ENCODE data around the gene RPH3AL. TPM values are rescaled to one million over a fixed set of nuclear protein-coding genes. Genes with fewer than 3 reads are reported as not detected.

RPH3AL gene
- total RNA-seq, 4 donors from 2014 or later: 9.6 to 62.4 (median 41.9) TPM

DNA sequence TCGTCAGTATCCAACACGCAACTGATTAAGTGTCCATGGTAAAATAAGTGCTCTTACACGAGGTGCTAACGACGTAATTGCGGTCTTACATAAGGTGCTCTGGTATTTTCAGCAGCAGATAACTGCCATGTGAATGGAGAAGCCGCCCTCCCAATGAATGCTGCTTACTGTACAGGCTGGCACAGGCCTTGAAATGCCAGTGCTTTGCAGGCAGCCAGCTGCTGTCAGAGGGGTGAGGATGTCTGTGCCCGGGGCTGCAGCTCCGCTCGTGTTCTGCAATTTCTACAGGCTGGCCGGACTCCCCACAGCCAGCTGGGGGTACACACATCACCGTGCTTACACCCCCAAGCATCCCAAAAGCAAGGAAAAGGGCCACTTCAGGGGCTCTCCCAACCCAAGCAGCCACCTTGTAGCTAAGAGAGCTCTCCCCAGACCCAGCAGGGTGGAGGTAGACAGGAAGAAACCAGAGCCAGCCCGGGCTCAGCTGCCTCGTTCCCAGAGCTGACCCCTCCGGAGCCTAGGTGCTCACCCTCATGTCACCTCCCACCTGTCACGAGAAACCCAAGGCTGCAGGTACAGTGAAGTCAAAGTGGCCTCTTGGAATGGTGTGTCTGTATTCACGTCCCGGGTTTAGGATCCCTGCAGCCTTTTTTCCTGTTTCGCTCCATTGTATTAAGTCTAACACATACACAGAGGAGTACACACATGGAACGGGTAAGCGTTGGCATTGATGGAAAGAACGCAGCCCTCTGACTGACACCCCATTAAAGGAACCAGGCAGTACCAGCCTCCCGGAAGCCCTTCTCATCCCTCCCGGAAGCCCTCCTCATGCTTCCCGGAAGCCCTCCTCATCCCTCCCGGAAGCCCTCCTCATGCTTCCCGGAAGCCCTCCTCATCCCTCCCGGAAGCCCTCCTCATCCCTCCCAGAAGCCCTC, 27.2 kb upstream of the RPH3AL start:
- Histone ChIP-seq H3K27me3 (peaks cover 0 to 12% of the 10 kb centered on the region in 2 donors), H3K36me3 (no peaks in the 10 kb centered on the region), H3K4me3 (no peak overlapping the region), H3K27ac (no peak overlapping the region), H3K4me1 (peaks cover 0 to 18% (median 2%) of the 10 kb centered on the region in 4 donors), H3K9me3 (no peaks in the 10 kb centered on the region)
- DNase-seq (ENCODE audit: low spot score in 2 of 2): no peak
- TF ChIP-seq, protein P1, sequence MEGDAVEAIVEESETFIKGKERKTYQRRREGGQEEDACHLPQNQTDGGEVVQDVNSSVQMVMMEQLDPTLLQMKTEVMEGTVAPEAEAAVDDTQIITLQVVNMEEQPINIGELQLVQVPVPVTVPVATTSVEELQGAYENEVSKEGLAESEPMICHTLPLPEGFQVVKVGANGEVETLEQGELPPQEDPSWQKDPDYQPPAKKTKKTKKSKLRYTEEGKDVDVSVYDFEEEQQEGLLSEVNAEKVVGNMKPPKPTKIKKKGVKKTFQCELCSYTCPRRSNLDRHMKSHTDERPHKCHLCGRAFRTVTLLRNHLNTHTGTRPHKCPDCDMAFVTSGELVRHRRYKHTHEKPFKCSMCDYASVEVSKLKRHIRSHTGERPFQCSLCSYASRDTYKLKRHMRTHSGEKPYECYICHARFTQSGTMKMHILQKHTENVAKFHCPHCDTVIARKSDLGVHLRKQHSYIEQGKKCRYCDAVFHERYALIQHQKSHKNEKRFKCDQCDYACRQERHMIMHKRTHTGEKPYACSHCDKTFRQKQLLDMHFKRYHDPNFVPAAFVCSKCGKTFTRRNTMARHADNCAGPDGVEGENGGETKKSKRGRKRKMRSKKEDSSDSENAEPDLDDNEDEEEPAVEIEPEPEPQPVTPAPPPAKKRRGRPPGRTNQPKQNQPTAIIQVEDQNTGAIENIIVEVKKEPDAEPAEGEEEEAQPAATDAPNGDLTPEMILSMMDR (IDR thresholded peaks at IDR 0.05): no peak
- no peak for TF ChIP-seq EP300 (IDR thresholded peaks at IDR 0.05)
- TF ChIP-seq POLR2A (IDR thresholded peaks at IDR 0.05): no peak
- WGBS, 2 donors: 78 to 84% methylated on average over 28 of the region's 28 CpGs

DNA sequence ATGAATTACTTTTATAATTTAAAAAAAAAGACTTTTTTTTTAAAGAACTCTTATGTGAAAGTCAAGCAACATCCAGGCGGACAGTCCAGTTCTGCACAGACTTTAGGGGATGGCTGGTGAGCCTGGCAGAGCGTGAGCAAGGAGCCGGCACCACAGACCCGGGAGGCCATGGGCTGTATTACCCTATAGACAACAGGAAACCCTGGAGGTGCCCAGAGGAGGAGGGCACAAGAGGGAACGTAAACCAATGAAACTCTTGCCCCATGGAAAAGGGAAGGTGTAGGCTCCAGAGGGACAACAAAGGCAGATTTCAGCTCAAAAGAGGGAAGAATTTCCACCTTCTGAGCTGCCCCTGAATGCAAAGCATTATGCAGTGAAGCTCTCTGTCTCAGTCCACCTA, 25.5 kb upstream of the RPH3AL start:
- no peak for DNase-seq (ENCODE audit: low spot score in 2 of 2)
- 52 to 54% methylated on average over 5 of the region's 5 CpGs for WGBS, 2 donors
- H3K4me1 ChIP-seq: peaks cover 0 to 11% (median 0%) of the 10 kb centered on the region in 4 donors

DNA sequence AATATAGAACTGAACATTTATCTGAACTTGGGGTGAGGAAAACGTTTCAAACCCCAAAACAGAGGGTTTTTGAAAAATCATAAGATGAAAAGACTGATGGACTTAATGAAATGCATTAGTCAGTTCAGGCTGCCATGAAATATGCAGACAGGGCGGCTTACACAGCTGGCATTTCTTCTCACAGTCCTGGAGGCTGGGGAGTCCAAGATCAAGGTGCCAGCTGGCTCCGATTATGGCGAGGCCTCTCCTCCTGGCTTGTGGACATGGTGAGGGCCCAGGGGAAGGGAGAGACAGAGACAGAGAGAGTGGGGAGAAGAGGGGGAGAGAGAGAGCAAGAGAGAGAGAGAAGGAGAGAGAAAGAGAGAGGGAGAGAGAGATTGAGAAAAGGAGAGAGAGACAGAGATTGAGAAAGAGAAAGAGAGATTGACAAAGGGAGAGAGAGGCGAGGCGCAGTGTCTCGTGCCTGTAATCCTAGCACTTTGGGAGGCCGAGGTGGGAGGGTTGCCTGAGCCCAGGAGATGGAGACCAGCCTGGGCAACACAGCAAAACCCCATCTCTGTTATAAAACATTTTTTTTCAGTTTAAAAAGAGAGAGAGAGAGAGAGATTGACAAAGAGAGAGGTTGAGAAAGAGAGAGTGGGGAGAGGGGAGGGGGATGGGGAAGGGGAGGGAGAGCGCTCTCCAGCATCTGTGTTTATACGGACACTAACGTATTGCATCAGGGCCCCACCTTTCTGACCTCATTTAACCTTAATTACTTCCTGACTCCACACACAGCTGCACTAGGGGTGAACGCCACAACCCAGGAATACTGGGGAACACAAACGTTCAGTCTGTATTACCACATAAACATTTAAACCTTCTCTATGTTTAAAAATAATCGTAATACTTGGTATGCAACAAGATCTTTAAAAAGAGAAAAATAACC, 24.6 kb upstream of the RPH3AL start:
- Histone ChIP-seq H3K4me3 (no peak overlapping the region), H3K36me3 (no peaks in the 10 kb centered on the region), H3K9me3 (no peaks in the 10 kb centered on the region), H3K27me3 (no peaks in the 10 kb centered on the region), H3K4me1 (peaks cover 0 to 15% (median 0%) of the 10 kb centered on the region in 4 donors), H3K27ac (peak overlapping the region in 1 of 4 donors; percentile 54)
- TF ChIP-seq EP300 (IDR thresholded peaks at IDR 0.05) (peak in 1 of 2 donors; percentile 38), POLR2A (IDR thresholded peaks at IDR 0.05) (no peak)
- 49 to 53% methylated on average over 14 of the region's 14 CpGs for WGBS, 2 donors
- DNase-seq (ENCODE audit: low spot score in 2 of 2): peak in 1 of 2 donors; percentile 59

More for the DNA sequence above, 25.5 kb upstream of the RPH3AL start:
- no peak overlapping the region for H3K4me3 ChIP-seq
- H3K27ac ChIP-seq: peak overlapping the region in 1 of 4 donors; percentile 1
- H3K9me3 ChIP-seq: no peaks in the 10 kb centered on the region
- TF ChIP-seq POLR2A (IDR thresholded peaks at IDR 0.05): no peak
- no peak for TF ChIP-seq EP300 (IDR thresholded peaks at IDR 0.05)
- TF ChIP-seq, protein P1 (IDR thresholded peaks at IDR 0.05): no peak
- peaks cover 0 to under 1% of the 10 kb centered on the region in 2 donors for H3K27me3 ChIP-seq
- no peaks in the 10 kb centered on the region for H3K36me3 ChIP-seq

DNA sequence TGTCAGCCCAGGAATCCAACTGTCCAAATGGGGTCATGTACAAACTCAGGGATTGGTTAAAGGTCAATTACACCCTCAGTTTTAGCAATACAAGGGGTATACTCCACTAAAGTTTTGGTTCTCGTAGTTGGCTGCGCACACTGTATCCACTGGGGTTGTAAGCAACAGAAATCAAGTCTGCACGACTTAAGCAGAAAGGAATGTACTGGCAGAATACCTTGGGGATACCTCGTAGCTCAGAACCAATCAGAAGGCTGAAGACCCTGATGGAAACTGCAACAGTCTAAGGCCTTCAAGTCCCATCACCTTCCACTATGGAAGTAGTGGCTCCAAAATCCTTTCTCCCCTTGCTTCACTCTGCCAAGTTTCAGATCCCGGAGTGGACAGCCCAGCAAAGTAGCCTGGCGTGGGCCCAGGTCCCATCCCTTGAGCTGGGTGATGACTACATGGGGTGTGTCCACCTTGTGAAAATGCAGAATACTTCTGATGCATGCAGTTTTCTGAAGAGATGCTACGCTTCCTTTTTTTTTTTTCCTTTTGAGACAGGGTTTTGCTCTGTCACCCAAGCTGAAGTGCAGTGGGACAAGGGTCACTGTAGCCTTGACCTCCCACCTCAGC, 21.1 kb upstream of the RPH3AL start:
- Histone ChIP-seq H3K27ac (peak overlapping the region in 1 of 4 donors; percentile 38), H3K4me3 (no peak overlapping the region), H3K36me3 (no peaks in the 10 kb centered on the region), H3K27me3 (no peaks in the 10 kb centered on the region), H3K9me3 (peaks cover 0 to 2% (median 0%) of the 10 kb centered on the region in 4 donors), H3K4me1 (peaks cover 0 to 19% (median 0%) of the 10 kb centered on the region in 4 donors)
- WGBS, 2 donors: 65 to 78% methylated on average over 7 of the region's 7 CpGs
- TF ChIP-seq, protein P1 (IDR thresholded peaks at IDR 0.05): no peak
- no peak for TF ChIP-seq EP300 (IDR thresholded peaks at IDR 0.05)
- no peak for TF ChIP-seq POLR2A (IDR thresholded peaks at IDR 0.05)
- DNase-seq (ENCODE audit: low spot score in 2 of 2): peak in 1 of 2 donors; percentile 29

All from tibial nerve (tissue), 4 donors.